OCI-LY7 (cell line): ENCODE data around the gene TMEM213. TPM values are rescaled to one million over a fixed set of nuclear protein-coding genes. Genes with fewer than 3 reads are reported as not detected.

Experiments used
- Bru-seq: library from RNA; stranded (reverse); fragments of 400-500 nt; gene quantifications from one replicate; lab custom pipeline; 2021; lab: Mats Ljungman, UMichigan
- BruChase-seq, 2 experiments: library from RNA; stranded (reverse); fragments of 400-500 nt; gene quantifications; one replicate each; lab custom pipeline; 2021; lab: Mats Ljungman, UMichigan
- BruUV-seq: library from RNA; stranded (reverse); fragments of 400-500 nt; replicated peaks from 2 replicates; lab custom pipeline; 2021; lab: Mats Ljungman, UMichigan
- CTCF ChIA-PET: fragments of 300-600 bp; sonication (Branson Sonifier 250); formaldehyde crosslinking; loops from one replicate; lab custom pipeline; 2022; ENCODE audit warnings: antibody characterized with exemption; ENCODE audit not compliant: unreplicated experiment; lab: Charles Lee
- POLR2A ChIA-PET: fragments of 300-600 bp; sonication (Branson Sonifier 250); formaldehyde crosslinking; loops from one replicate; lab custom pipeline; 2022; ENCODE audit warnings: antibody characterized with exemption; lab: Charles Lee
- DNase-seq: peaks from one replicate; pipeline ENCODE4 v3.0.0-alpha.2; 2015; ENCODE audit warnings: low spot score
- H2AFZ ChIP-seq: fragments of 200-600 bp; sonication (generic), shearing (Covaris generic); 2 replicates; pipeline ENCODE4 v1.6.1; 2014; ENCODE audit warnings: mild to moderate bottlenecking, antibody characterized with exemption, low read length, moderate library complexity
- H3K27ac ChIP-seq: fragments of 200-600 bp; sonication (generic); 2 replicates; pipeline ENCODE4 v1.5.1; 2014; ENCODE audit warnings: mixed run types, low read depth, mild to moderate bottlenecking, moderate library complexity, low read length, inconsistent platforms; ENCODE audit not compliant: poor library complexity, severe bottlenecking
- H3K36me3 ChIP-seq: fragments of 200-600 bp; sonication (generic); 2 replicates; pipeline ENCODE4 v1.6.1; 2014; ENCODE audit warnings: mild to moderate bottlenecking, antibody characterized with exemption, low read length, moderate library complexity, mixed read lengths; ENCODE audit not compliant: insufficient read depth
- H3K4me1 ChIP-seq: fragments of 200-600 bp; sonication (generic); 2 replicates; pipeline ENCODE4 v1.5.1; 2014; ENCODE audit warnings: mild to moderate bottlenecking, low read length; ENCODE audit not compliant: insufficient read depth, poor library complexity, severe bottlenecking
- H3K4me2 ChIP-seq: fragments of 200-600 bp; sonication (generic); 2 replicates; pipeline ENCODE4 v1.6.1; 2014; ENCODE audit warnings: mild to moderate bottlenecking, low read length
- H3K4me3 ChIP-seq: fragments of 200-600 bp; sonication (generic); 2 replicates; pipeline ENCODE4 v1.5.1; 2014; ENCODE audit warnings: mild to moderate bottlenecking, low read depth, low read length; ENCODE audit not compliant: poor library complexity, severe bottlenecking
- H3K79me2 ChIP-seq: fragments of 200-600 bp; sonication (generic); 2 replicates; pipeline ENCODE4 v1.6.1; 2016; ENCODE audit warnings: low read depth, mild to moderate bottlenecking, low read length, moderate library complexity, mixed read lengths; ENCODE audit not compliant: insufficient read depth
- H3K9me2 ChIP-seq: fragments of 200-600 bp; sonication (generic); 2 replicates; pipeline ENCODE4 v1.6.1; 2016; ENCODE audit warnings: mild to moderate bottlenecking, low read length, mixed read lengths; ENCODE audit not compliant: insufficient read depth
- H3K9me3 ChIP-seq: fragments of 200-600 bp; sonication (generic); 2 replicates; pipeline ENCODE4 v1.6.1; 2014; ENCODE audit warnings: mild to moderate bottlenecking, mixed run types, low read length, mixed read lengths
- H4K20me1 ChIP-seq: fragments of 200-600 bp; sonication (generic); 2 replicates; pipeline ENCODE4 v1.6.1; 2014; ENCODE audit warnings: mild to moderate bottlenecking, antibody characterized with exemption, low read length, moderate library complexity, mixed read lengths; ENCODE audit not compliant: insufficient read depth
- CTCF ChIP-seq: fragments of 200-600 bp; sonication (generic); conservative IDR thresholded peaks from 2 replicates; pipeline ENCODE4 v1.5.1; 2014; ENCODE audit warnings: mild to moderate bottlenecking, antibody characterized with exemption, low read length, moderate library complexity, mixed read lengths
- EZH2phosphoT487 ChIP-seq: fragments of 200-600 bp; sonication (generic); IDR thresholded peaks from 2 replicates; pipeline ENCODE4 v1.6.1; 2018; ENCODE audit warnings: low read depth, borderline replicate concordance, mild to moderate bottlenecking, mixed run types, antibody characterized with exemption, low read length, moderate library complexity, mixed read lengths
- intact Hi-C: fragments of 100-400 bp; cut with micrococcal nuclease; formaldehyde crosslinking; loops from one replicate; pipeline ENCODE4 v1.10.0; 2022; ENCODE audit not compliant: unreplicated experiment
- long read RNA-seq: library from polyadenylated mRNA; stranded (forward); transcript quantifications from one replicate; pipeline ENCODE4 v2.0.0, GENCODE V29; 2022
- total RNA-seq, 2 experiments: library from RNA; depleted of rRNA in 1 of 2; stranded (reverse); fragments of >200 nt in 1 of 2; shearing (Covaris generic) in 1 of 2; gene quantifications; 2 replicates each; pipeline ENCODE4 v1.2.3, GENCODE V29; 2014 to 2022

The TMEM213 gene
- not detected in 2 replicates for total RNA-seq (2014; rRNA removed; shearing (Covaris generic))
- not detected in 2 replicates for total RNA-seq (2022)
- not detected for Bru-seq, nascent RNA
- not detected for BruChase-seq, experiment 1, labeled RNA remaining after a 6-hour chase
- not detected for BruChase-seq, experiment 2, labeled RNA remaining after a 2-hour chase
- long read RNA-seq: 0 reads

GRCh38 chr7:138797715-138798320, at the start of gene TMEM213, which contains the start of gene ATP6V0A4:
Gene TMEM213 (plus strand): TSS chr7:138797994. CDS start chr7:138798105, 111 bp downstream.
Gene ATP6V0A4 (minus strand): TSS chr7:138798196. CDS start chr7:138771247, 26,949 bp downstream.
- ChIA-PET CTCF (no interaction called here), POLR2A (no interaction called here)
- DNase-seq: no peak

GRCh38 chr7:138748666-138749065, 49.1 kb upstream of the TMEM213 start:
- no TSS peak for BruUV-seq
- Histone ChIP-seq H3K4me3 (no peak overlapping the region), H4K20me1 (no peaks in the 10 kb centered on the region), H3K36me3 (no peaks in the 10 kb centered on the region), H3K27ac (no peak overlapping the region), H3K79me2 (no peaks in the 10 kb centered on the region), H3K9me3 (no peaks in the 10 kb centered on the region), H3K4me1 (peaks cover 8% of the 10 kb centered on the region), H2AFZ (no peak overlapping the region), H3K4me2 (no peak overlapping the region), H3K9me2 (no peaks in the 10 kb centered on the region)
- CTCF ChIA-PET: no interaction called here
- POLR2A ChIA-PET: interaction anchor here (0.6 to 0.7 kb wide), 2 partner anchors 803 to 882 kb away, joined by 3 to 7 read pairs; no protein-coding TSS in a partner anchor
- no peak for TF ChIP-seq CTCF
- TF ChIP-seq EZH2phosphoT487: no peak
- no peak for DNase-seq
- intact Hi-C loops: no loop called here

More at GRCh38 chr7:138797715-138798320, at the start of gene TMEM213, which contains the start of gene ATP6V0A4:
- intact Hi-C loops: no loop called here
- H2AFZ ChIP-seq: no peak within 1 kb of the TSS
- no peaks in the 10 kb centered on the region for H3K9me2 ChIP-seq
- BruUV-seq: no TSS peak
- H3K36me3 ChIP-seq: no peaks in the 10 kb centered on the region
- no peak within 1 kb of the TSS for H3K4me3 ChIP-seq
- no peak within 1 kb of the TSS for H3K4me2 ChIP-seq
- no peak within 1 kb of the TSS for H3K27ac ChIP-seq
- no peaks in the 10 kb centered on the region for H3K9me3 ChIP-seq
- H3K4me1 ChIP-seq: no peaks in the 10 kb centered on the region
- no peaks in the 10 kb centered on the region for H4K20me1 ChIP-seq
- H3K79me2 ChIP-seq: no peaks in the 10 kb centered on the region
- TF ChIP-seq CTCF (no peak), EZH2phosphoT487 (no peak)

- H3K4me2 ChIP-seq: no peak overlapping the region
- CTCF ChIA-PET: no interaction called here
- TF ChIP-seq EZH2phosphoT487 (no peak), CTCF (no peak)
- H3K36me3 ChIP-seq: no peaks in the 10 kb centered on the region
- no peak for DNase-seq
- intact Hi-C loops: no loop called here
- no peaks in the 10 kb centered on the region for H3K79me2 ChIP-seq
- H3K9me2 ChIP-seq: no peaks in the 10 kb centered on the region
- no peaks in the 10 kb centered on the region for H4K20me1 ChIP-seq
- H3K4me3 ChIP-seq: no peak overlapping the region
- H3K9me3 ChIP-seq: no peaks in the 10 kb centered on the region
- POLR2A ChIA-PET: no interaction called here
- BruUV-seq: no TSS peak
- no peak overlapping the region for H3K27ac ChIP-seq
- peaks cover 8% of the 10 kb centered on the region for H3K4me1 ChIP-seq
- no peak overlapping the region for H2AFZ ChIP-seq
Observed at GRCh38 chr7:138749960-138750359, 47.8 kb upstream of the TMEM213 start.
